HL-60 (cell line): Measurements from ENCODE around the gene CLEC14A.

ENCODE experiments used
- DNase-seq, 2 experiments: peaks; one replicate each; pipeline ENCODE4 v3.0.0-alpha.2; 2010 to 2020; ENCODE audit warnings: low read depth in 1 of 2, low spot score in 1 of 2
- H3K27ac ChIP-seq: fragments of 250-450 bp; sonication (Bioruptor Pico); replicated peaks from 2 replicates; pipeline ENCODE4 v1.5.1; 2020; ENCODE audit warnings: mild to moderate bottlenecking, moderate library complexity
- H3K27me3 ChIP-seq: fragments of 250-450 bp; sonication (Bioruptor Pico); 2 replicates; pipeline ENCODE4 v1.5.1; 2021; ENCODE audit warnings: mild to moderate bottlenecking, moderate library complexity; ENCODE audit not compliant: insufficient read depth, poor library complexity, severe bottlenecking
- H3K4me3 ChIP-seq: replicated peaks from 2 replicates; pipeline ENCODE4 v1.5.1; 2011; ENCODE audit warnings: mild to moderate bottlenecking, control low read depth, low read length; ENCODE audit not compliant: insufficient read depth
- GABPA ChIP-seq: IDR thresholded peaks from 2 replicates; pipeline ENCODE4 v1.6.1; 2012; ENCODE audit warnings: low read depth
- POLR2AphosphoS5 ChIP-seq: IDR thresholded peaks from 2 replicates; pipeline ENCODE4 v1.6.1; 2012; ENCODE audit warnings: low read depth
- SPI1 ChIP-seq: IDR thresholded peaks from 2 replicates; pipeline ENCODE4 v1.6.1; 2012; ENCODE audit warnings: low read depth, mild to moderate bottlenecking, borderline replicate concordance
- TF ChIP-seq, protein P1 (sequence below): IDR thresholded peaks from 2 replicates; pipeline ENCODE4 v1.6.1; 2012; ENCODE audit warnings: low read depth; ENCODE audit not compliant: insufficient replicate concordance
- TF ChIP-seq, protein P2 (sequence below): IDR thresholded peaks from one replicate; pipeline ENCODE4 v1.5.1; 2011; ENCODE audit warnings: low read length, control low read depth, inconsistent platforms; ENCODE audit not compliant: insufficient read depth

Gene CLEC14A

DNA sequence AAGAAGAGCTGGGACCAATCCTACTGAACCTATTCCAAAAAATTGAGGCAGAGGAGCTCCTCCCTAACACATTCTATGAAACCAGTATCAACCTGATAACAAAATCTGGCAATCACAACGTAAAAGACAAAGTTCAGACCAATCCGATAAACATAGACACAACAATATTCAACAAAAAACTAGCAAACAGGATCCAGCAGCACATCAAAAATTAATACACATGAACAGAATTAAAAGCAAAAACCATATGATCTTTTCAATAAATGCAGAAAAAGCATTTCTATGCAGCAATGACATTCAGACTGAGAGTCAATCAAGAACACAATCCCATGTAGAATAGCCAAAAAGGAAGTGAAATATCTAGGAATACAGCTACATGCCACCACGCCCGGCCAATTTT is 7.0 kb upstream of the CLEC14A start:
- no peak for DNase-seq
- H3K27ac ChIP-seq, result no peak overlapping the region
- H3K27me3 ChIP-seq, result no peaks in the 10 kb centered on the region
- H3K4me3 ChIP-seq, result no peak overlapping the region
- TF ChIP-seq SPI1, result no peak
- TF ChIP-seq, protein P1, sequence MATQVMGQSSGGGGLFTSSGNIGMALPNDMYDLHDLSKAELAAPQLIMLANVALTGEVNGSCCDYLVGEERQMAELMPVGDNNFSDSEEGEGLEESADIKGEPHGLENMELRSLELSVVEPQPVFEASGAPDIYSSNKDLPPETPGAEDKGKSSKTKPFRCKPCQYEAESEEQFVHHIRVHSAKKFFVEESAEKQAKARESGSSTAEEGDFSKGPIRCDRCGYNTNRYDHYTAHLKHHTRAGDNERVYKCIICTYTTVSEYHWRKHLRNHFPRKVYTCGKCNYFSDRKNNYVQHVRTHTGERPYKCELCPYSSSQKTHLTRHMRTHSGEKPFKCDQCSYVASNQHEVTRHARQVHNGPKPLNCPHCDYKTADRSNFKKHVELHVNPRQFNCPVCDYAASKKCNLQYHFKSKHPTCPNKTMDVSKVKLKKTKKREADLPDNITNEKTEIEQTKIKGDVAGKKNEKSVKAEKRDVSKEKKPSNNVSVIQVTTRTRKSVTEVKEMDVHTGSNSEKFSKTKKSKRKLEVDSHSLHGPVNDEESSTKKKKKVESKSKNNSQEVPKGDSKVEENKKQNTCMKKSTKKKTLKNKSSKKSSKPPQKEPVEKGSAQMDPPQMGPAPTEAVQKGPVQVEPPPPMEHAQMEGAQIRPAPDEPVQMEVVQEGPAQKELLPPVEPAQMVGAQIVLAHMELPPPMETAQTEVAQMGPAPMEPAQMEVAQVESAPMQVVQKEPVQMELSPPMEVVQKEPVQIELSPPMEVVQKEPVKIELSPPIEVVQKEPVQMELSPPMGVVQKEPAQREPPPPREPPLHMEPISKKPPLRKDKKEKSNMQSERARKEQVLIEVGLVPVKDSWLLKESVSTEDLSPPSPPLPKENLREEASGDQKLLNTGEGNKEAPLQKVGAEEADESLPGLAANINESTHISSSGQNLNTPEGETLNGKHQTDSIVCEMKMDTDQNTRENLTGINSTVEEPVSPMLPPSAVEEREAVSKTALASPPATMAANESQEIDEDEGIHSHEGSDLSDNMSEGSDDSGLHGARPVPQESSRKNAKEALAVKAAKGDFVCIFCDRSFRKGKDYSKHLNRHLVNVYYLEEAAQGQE, result no peak
- TF ChIP-seq, protein P2, sequence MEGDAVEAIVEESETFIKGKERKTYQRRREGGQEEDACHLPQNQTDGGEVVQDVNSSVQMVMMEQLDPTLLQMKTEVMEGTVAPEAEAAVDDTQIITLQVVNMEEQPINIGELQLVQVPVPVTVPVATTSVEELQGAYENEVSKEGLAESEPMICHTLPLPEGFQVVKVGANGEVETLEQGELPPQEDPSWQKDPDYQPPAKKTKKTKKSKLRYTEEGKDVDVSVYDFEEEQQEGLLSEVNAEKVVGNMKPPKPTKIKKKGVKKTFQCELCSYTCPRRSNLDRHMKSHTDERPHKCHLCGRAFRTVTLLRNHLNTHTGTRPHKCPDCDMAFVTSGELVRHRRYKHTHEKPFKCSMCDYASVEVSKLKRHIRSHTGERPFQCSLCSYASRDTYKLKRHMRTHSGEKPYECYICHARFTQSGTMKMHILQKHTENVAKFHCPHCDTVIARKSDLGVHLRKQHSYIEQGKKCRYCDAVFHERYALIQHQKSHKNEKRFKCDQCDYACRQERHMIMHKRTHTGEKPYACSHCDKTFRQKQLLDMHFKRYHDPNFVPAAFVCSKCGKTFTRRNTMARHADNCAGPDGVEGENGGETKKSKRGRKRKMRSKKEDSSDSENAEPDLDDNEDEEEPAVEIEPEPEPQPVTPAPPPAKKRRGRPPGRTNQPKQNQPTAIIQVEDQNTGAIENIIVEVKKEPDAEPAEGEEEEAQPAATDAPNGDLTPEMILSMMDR, result no peak
- no peak for TF ChIP-seq POLR2AphosphoS5
- TF ChIP-seq GABPA, result no peak

DNA sequence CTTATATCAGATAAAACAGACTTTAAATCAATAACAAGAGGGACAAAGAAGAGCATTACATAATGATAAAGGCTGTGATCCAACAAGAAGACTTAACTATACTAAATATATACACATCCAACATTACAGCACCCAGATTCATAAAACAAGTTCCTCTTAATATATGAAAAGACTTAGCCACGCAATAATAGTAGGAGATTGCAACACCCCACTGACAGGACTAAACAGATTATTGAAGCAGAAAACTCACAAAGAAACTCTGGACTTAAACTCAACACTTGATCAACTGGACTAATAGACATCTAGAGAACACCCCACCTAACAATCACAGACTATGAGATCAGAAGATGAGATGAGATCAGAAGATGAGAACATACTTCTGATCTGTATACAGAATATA is 5.7 kb upstream of the CLEC14A start:
- no peak for TF ChIP-seq GABPA
- TF ChIP-seq, protein P1, result no peak
- TF ChIP-seq, protein P2, result no peak
- no peak for TF ChIP-seq POLR2AphosphoS5
- TF ChIP-seq SPI1, result no peak
- DNase-seq, result peak in 1 of 2 experiments; percentile 13
- Histone ChIP-seq H3K27ac (no peak overlapping the region), H3K4me3 (no peak overlapping the region), H3K27me3 (peaks cover 7% of the 10 kb centered on the region)

DNA sequence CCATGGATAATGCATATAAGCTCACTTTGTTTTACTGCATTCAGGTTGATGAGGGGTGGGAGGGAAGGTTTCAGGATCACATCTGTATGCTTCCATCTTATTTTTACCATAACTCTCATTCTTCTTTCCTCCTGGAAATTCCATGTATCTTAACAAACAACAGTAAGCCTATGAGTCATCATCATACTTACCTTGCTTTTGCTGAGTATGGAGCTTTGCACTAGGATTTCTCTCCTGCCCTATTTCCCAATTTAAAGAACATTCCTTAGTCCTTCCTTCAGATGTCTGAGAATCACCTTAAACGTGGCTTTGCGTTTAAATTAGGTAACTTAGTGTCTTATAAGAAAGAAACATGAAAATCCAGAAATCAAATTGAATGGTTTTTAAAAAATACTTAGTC is 1.6 kb upstream of the CLEC14A start:
- no peak for DNase-seq
- Histone ChIP-seq H3K27ac (no peak overlapping the region), H3K4me3 (no peak overlapping the region), H3K27me3 (peaks cover 27% of the 10 kb centered on the region)
- no peak for TF ChIP-seq POLR2AphosphoS5
- TF ChIP-seq, protein P1, result no peak
- no peak for TF ChIP-seq GABPA
- TF ChIP-seq, protein P2, result no peak
- no peak for TF ChIP-seq SPI1
